ENCODE data around the gene CNTN5.

The CNTN5 gene

DNA sequence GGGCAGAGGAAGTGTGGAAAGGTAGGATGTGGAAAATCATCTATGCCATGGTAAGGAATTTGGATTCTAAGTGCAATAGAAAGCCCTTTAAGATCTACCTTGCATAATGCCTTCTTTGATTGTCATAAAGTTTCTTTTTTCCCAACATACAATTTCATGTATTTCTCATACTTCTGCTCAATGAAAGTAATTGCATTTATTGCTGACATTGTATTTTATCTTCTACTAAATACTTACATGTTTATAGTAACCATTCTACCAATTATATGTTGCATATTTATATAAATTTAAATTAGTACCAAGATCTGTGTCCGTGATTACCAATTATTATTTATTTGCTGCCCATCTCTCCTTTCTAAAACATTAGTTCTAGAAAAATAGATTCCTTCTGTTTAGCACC, 114.8 kb downstream of the CNTN5 start:
- Histone ChIP-seq H3K4me3 (ENCODE audit: insufficient read depth in 1 of 2, low read depth in 1 of 2, low read length in 2 of 2) (no peak overlapping the region), H2AK5ac (ENCODE audit: low read length, severe bottlenecking) (no peak overlapping the region), H3K4me1 (ENCODE audit: control insufficient read depth, insufficient read depth, low read depth, low read length) (no peaks in the 10 kb centered on the region), H2BK5ac (ENCODE audit: low read depth, low read length, poor library complexity, severe bottlenecking) (no peak overlapping the region), H3K27ac (ENCODE audit: low read length, poor library complexity, severe bottlenecking) (no peak overlapping the region), H3K18ac (ENCODE audit: low read depth in 1 of 2, low read length in 2 of 2) (no peak overlapping the region), H2BK120ac (ENCODE audit: low read depth, low read length) (no peak overlapping the region), H3K9ac (ENCODE audit: low read length) (no peak overlapping the region), H3K27me3 (ENCODE audit: control insufficient read depth in 1 of 2, insufficient read depth in 1 of 2, low read length in 2 of 2) (no peaks in the 10 kb centered on the region), H3K14ac (ENCODE audit: low read length in 2 of 2) (no peak overlapping the region), H3K4me2 (ENCODE audit: low read length, poor library complexity, severe bottlenecking) (no peak overlapping the region), H3K9me3 (ENCODE audit: control insufficient read depth, low read length) (no peaks in the 10 kb centered on the region), H2BK15ac (ENCODE audit: low read depth, poor library complexity, severe bottlenecking) (no peak overlapping the region), H2AFZ (ENCODE audit: low read depth, low read length) (no peak overlapping the region), H3K79me1 (replicated peaks; ENCODE audit: low read length, poor library complexity, severe bottlenecking) (no peaks in the 10 kb centered on the region), H3K36me3 (ENCODE audit: control insufficient read depth in 1 of 2, insufficient read depth in 2 of 2, low read depth in 1 of 2, low read length in 2 of 2) (no peaks in the 10 kb centered on the region), H3K23ac (ENCODE audit: low read length in 2 of 2) (no peak overlapping the region), H3K4ac (ENCODE audit: low read depth in 1 of 2, low read length in 2 of 2) (no peak overlapping the region), H4K91ac (ENCODE audit: low read length) (no peak overlapping the region), H2BK12ac (ENCODE audit: low read length in 2 of 2) (no peak overlapping the region), H4K8ac (ENCODE audit: low read length) (no peak overlapping the region)
- DNase-seq = no peak
- WGBS = no CpG with 5 or more reads among the region's 1 CpG

GRCh38 chr11:99142237-99142636, 121.5 kb downstream of the CNTN5 start:
- 67% methylated on average over 4 of the region's 4 CpGs for WGBS
- no peaks in the 10 kb centered on the region for H3K79me1 ChIP-seq (replicated peaks; ENCODE audit: low read length, poor library complexity, severe bottlenecking)
- no peak overlapping the region for H3K4me3 ChIP-seq (ENCODE audit: insufficient read depth in 1 of 2, low read depth in 1 of 2, low read length in 2 of 2)
- H3K18ac ChIP-seq (ENCODE audit: low read depth in 1 of 2, low read length in 2 of 2) = no peak overlapping the region
- H3K9ac ChIP-seq (ENCODE audit: low read length) = no peak overlapping the region
- no peak overlapping the region for H2BK12ac ChIP-seq (ENCODE audit: low read length in 2 of 2)
- no peak overlapping the region for H2BK5ac ChIP-seq (ENCODE audit: low read depth, low read length, poor library complexity, severe bottlenecking)
- H2BK15ac ChIP-seq (ENCODE audit: low read depth, poor library complexity, severe bottlenecking) = no peak overlapping the region
- H3K4me2 ChIP-seq (ENCODE audit: low read length, poor library complexity, severe bottlenecking) = no peak overlapping the region
- H3K4me1 ChIP-seq (ENCODE audit: control insufficient read depth, insufficient read depth, low read depth, low read length) = no peaks in the 10 kb centered on the region
- H4K8ac ChIP-seq (ENCODE audit: low read length) = no peak overlapping the region
- H3K9me3 ChIP-seq (ENCODE audit: control insufficient read depth, low read length) = no peaks in the 10 kb centered on the region
- no peak for DNase-seq
- no peak overlapping the region for H2BK120ac ChIP-seq (ENCODE audit: low read depth, low read length)
- no peak overlapping the region for H3K27ac ChIP-seq (ENCODE audit: low read length, poor library complexity, severe bottlenecking)
- H2AFZ ChIP-seq (ENCODE audit: low read depth, low read length) = no peak overlapping the region
- no peaks in the 10 kb centered on the region for H3K36me3 ChIP-seq (ENCODE audit: control insufficient read depth in 1 of 2, insufficient read depth in 2 of 2, low read depth in 1 of 2, low read length in 2 of 2)
- H3K27me3 ChIP-seq (ENCODE audit: control insufficient read depth in 1 of 2, insufficient read depth in 1 of 2, low read length in 2 of 2) = no peaks in the 10 kb centered on the region
- H4K91ac ChIP-seq (ENCODE audit: low read length) = no peak overlapping the region
- H3K4ac ChIP-seq (ENCODE audit: low read depth in 1 of 2, low read length in 2 of 2) = no peak overlapping the region
- no peak overlapping the region for H3K23ac ChIP-seq (ENCODE audit: low read length in 2 of 2)
- H3K14ac ChIP-seq (ENCODE audit: low read length in 2 of 2) = no peak overlapping the region
- no peak overlapping the region for H2AK5ac ChIP-seq (ENCODE audit: low read length, severe bottlenecking)

GRCh38 chr11:99148352-99148751, 127.6 kb downstream of the CNTN5 start:
- no peak overlapping the region for H3K18ac ChIP-seq (ENCODE audit: low read depth in 1 of 2, low read length in 2 of 2)
- no peak overlapping the region for H3K9ac ChIP-seq (ENCODE audit: low read length)
- no peak overlapping the region for H3K4me2 ChIP-seq (ENCODE audit: low read length, poor library complexity, severe bottlenecking)
- no peak overlapping the region for H4K91ac ChIP-seq (ENCODE audit: low read length)
- no peaks in the 10 kb centered on the region for H3K79me1 ChIP-seq (replicated peaks; ENCODE audit: low read length, poor library complexity, severe bottlenecking)
- no peak overlapping the region for H2AFZ ChIP-seq (ENCODE audit: low read depth, low read length)
- no peak overlapping the region for H4K8ac ChIP-seq (ENCODE audit: low read length)
- no peak overlapping the region for H2BK5ac ChIP-seq (ENCODE audit: low read depth, low read length, poor library complexity, severe bottlenecking)
- no peak overlapping the region for H2BK120ac ChIP-seq (ENCODE audit: low read depth, low read length)
- no peak overlapping the region for H2AK5ac ChIP-seq (ENCODE audit: low read length, severe bottlenecking)
- H3K14ac ChIP-seq (ENCODE audit: low read length in 2 of 2) = no peak overlapping the region
- H3K9me3 ChIP-seq (ENCODE audit: control insufficient read depth, low read length) = no peaks in the 10 kb centered on the region
- no peaks in the 10 kb centered on the region for H3K4me1 ChIP-seq (ENCODE audit: control insufficient read depth, insufficient read depth, low read depth, low read length)
- no peak overlapping the region for H3K23ac ChIP-seq (ENCODE audit: low read length in 2 of 2)
- H3K27ac ChIP-seq (ENCODE audit: low read length, poor library complexity, severe bottlenecking) = no peak overlapping the region
- H2BK15ac ChIP-seq (ENCODE audit: low read depth, poor library complexity, severe bottlenecking) = no peak overlapping the region
- H3K4me3 ChIP-seq (ENCODE audit: insufficient read depth in 1 of 2, low read depth in 1 of 2, low read length in 2 of 2) = no peak overlapping the region
- no peaks in the 10 kb centered on the region for H3K27me3 ChIP-seq (ENCODE audit: control insufficient read depth in 1 of 2, insufficient read depth in 1 of 2, low read length in 2 of 2)
- H2BK12ac ChIP-seq (ENCODE audit: low read length in 2 of 2) = no peak overlapping the region
- no peak for DNase-seq
- no peaks in the 10 kb centered on the region for H3K36me3 ChIP-seq (ENCODE audit: control insufficient read depth in 1 of 2, insufficient read depth in 2 of 2, low read depth in 1 of 2, low read length in 2 of 2)
- no peak overlapping the region for H3K4ac ChIP-seq (ENCODE audit: low read depth in 1 of 2, low read length in 2 of 2)

GRCh38 chr11:99154277-99154676, 133.5 kb downstream of the CNTN5 start:
- H4K8ac ChIP-seq (ENCODE audit: low read length) = no peak overlapping the region
- no peak overlapping the region for H3K9ac ChIP-seq (ENCODE audit: low read length)
- no peak overlapping the region for H2AK5ac ChIP-seq (ENCODE audit: low read length, severe bottlenecking)
- H3K9me3 ChIP-seq (ENCODE audit: control insufficient read depth, low read length) = peaks cover 3% of the 10 kb centered on the region
- no peak overlapping the region for H3K27ac ChIP-seq (ENCODE audit: low read length, poor library complexity, severe bottlenecking)
- H2BK15ac ChIP-seq (ENCODE audit: low read depth, poor library complexity, severe bottlenecking) = no peak overlapping the region
- no peak overlapping the region for H3K4me2 ChIP-seq (ENCODE audit: low read length, poor library complexity, severe bottlenecking)
- H4K91ac ChIP-seq (ENCODE audit: low read length) = no peak overlapping the region
- H3K23ac ChIP-seq (ENCODE audit: low read length in 2 of 2) = no peak overlapping the region
- no peaks in the 10 kb centered on the region for H3K79me1 ChIP-seq (replicated peaks; ENCODE audit: low read length, poor library complexity, severe bottlenecking)
- DNase-seq = no peak
- H2BK120ac ChIP-seq (ENCODE audit: low read depth, low read length) = no peak overlapping the region
- H3K4me3 ChIP-seq (ENCODE audit: insufficient read depth in 1 of 2, low read depth in 1 of 2, low read length in 2 of 2) = no peak overlapping the region
- no peak overlapping the region for H3K4ac ChIP-seq (ENCODE audit: low read depth in 1 of 2, low read length in 2 of 2)
- no peak overlapping the region for H3K18ac ChIP-seq (ENCODE audit: low read depth in 1 of 2, low read length in 2 of 2)
- WGBS = 52% methylated on average over 5 of the region's 5 CpGs
- no peak overlapping the region for H2AFZ ChIP-seq (ENCODE audit: low read depth, low read length)
- H3K4me1 ChIP-seq (ENCODE audit: control insufficient read depth, insufficient read depth, low read depth, low read length) = peaks cover 3% of the 10 kb centered on the region
- H3K27me3 ChIP-seq (ENCODE audit: control insufficient read depth in 1 of 2, insufficient read depth in 1 of 2, low read length in 2 of 2) = no peaks in the 10 kb centered on the region
- no peak overlapping the region for H2BK5ac ChIP-seq (ENCODE audit: low read depth, low read length, poor library complexity, severe bottlenecking)
- no peak overlapping the region for H2BK12ac ChIP-seq (ENCODE audit: low read length in 2 of 2)
- H3K14ac ChIP-seq (ENCODE audit: low read length in 2 of 2) = peak overlapping the region in 1 of 2 experiments; percentile 28
- no peaks in the 10 kb centered on the region for H3K36me3 ChIP-seq (ENCODE audit: control insufficient read depth in 1 of 2, insufficient read depth in 2 of 2, low read depth in 1 of 2, low read length in 2 of 2)

Data from mesenchymal stem cell (in vitro differentiated cells and primary cell).